Neural progenitor cell (in vitro differentiated cells): ENCODE data around the gene NDUFB6.

Experiments used
- EZH2 ChIP-seq: fragments of 200-600 bp; sonication (generic); IDR thresholded peaks from 2 replicates; pipeline ENCODE4 v1.6.1; 2017; ENCODE audit warnings: antibody characterized with exemption, mild to moderate bottlenecking, moderate library complexity
- EZH2phosphoT487 ChIP-seq: fragments of 200-600 bp; sonication (generic); IDR thresholded peaks from 2 replicates; pipeline ENCODE4 v1.6.1; 2017; ENCODE audit warnings: antibody characterized with exemption
- TF ChIP-seq, protein P1 (sequence below): fragments of 200-600 bp; sonication (generic); IDR thresholded peaks from 2 replicates; pipeline ENCODE4 v1.5.1; 2017; ENCODE audit warnings: antibody characterized with exemption, mild to moderate bottlenecking

DNA sequence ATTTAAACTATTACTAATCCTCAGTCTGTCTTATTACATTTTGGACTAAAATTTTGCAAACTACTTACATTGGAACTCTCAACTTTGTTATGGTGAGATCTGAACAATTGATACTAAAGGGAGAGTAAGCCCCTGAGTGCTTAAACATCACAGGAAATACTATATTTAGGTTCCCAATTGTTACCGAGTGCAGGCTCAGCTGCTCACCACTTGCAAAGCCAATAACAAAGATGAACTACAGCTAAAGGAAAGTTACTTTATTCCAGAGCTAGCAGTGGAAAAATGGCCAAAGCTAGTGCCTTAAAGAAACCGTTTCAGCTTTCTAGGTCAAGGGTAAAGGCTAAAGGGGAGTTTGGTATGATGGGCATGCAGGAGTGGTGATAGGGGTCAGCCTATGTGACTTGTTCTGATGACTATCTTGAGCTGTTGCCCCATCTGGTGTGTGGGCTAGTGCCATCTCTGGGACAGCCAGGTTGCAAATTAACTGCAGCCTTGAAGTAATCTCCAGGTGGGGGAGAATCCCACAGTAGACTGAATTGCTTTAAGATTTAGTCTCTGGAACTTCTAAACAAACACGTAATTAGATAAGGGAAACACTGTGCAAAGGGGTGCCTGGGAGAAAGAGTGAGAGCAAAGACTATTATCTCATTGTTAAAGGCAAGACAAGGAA lies 7.8 kb upstream of the NDUFB6 start:
- TF ChIP-seq, protein P1, sequence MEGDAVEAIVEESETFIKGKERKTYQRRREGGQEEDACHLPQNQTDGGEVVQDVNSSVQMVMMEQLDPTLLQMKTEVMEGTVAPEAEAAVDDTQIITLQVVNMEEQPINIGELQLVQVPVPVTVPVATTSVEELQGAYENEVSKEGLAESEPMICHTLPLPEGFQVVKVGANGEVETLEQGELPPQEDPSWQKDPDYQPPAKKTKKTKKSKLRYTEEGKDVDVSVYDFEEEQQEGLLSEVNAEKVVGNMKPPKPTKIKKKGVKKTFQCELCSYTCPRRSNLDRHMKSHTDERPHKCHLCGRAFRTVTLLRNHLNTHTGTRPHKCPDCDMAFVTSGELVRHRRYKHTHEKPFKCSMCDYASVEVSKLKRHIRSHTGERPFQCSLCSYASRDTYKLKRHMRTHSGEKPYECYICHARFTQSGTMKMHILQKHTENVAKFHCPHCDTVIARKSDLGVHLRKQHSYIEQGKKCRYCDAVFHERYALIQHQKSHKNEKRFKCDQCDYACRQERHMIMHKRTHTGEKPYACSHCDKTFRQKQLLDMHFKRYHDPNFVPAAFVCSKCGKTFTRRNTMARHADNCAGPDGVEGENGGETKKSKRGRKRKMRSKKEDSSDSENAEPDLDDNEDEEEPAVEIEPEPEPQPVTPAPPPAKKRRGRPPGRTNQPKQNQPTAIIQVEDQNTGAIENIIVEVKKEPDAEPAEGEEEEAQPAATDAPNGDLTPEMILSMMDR = no peak
- TF ChIP-seq EZH2 (no peak), EZH2phosphoT487 (no peak)
